ENCODE measurements around the gene LDAH.
"Not testable (repeated sequence)": the region's sequence is repeated elsewhere in the genome, so short reads cannot be mapped to it uniquely, and the experiment has no call there.

DNA sequence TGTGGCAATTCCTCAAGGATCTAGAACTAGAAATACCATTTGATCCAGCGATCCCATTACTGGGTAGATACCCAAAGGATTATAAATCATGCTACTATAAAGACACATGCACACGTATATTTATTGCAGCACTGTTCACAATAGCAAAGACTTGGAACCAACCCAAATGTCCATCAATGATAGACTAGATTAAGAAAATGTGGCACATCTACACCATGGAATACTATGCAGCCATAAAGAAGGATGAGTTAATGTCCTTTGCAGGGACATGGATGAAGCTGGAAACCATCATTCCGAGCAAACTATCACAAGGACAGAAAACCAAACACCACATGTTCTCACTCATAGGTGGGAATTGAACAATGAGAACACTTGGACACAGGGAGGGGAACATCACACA is 106.7 kb downstream of the LDAH start:
- TF ChIP-seq, protein P1, sequence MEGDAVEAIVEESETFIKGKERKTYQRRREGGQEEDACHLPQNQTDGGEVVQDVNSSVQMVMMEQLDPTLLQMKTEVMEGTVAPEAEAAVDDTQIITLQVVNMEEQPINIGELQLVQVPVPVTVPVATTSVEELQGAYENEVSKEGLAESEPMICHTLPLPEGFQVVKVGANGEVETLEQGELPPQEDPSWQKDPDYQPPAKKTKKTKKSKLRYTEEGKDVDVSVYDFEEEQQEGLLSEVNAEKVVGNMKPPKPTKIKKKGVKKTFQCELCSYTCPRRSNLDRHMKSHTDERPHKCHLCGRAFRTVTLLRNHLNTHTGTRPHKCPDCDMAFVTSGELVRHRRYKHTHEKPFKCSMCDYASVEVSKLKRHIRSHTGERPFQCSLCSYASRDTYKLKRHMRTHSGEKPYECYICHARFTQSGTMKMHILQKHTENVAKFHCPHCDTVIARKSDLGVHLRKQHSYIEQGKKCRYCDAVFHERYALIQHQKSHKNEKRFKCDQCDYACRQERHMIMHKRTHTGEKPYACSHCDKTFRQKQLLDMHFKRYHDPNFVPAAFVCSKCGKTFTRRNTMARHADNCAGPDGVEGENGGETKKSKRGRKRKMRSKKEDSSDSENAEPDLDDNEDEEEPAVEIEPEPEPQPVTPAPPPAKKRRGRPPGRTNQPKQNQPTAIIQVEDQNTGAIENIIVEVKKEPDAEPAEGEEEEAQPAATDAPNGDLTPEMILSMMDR (IDR thresholded peaks at IDR 0.05) = not testable (repeated sequence)
- not testable (repeated sequence) for TF ChIP-seq ZFX (IDR thresholded peaks at IDR 0.05; ENCODE audit: borderline replicate concordance)
